Myometrial cell (primary cell): ENCODE data around the gene AGMO. TPM values are rescaled to one million over a fixed set of nuclear protein-coding genes. Genes with fewer than 3 reads are reported as not detected.

Experiments used
- total RNA-seq: library from RNA; depleted of rRNA; stranded (reverse); fragments of >200 nt; gene quantifications from 2 replicates; pipeline ENCODE4 v1.2.3, GENCODE V29; 2015

AGMO gene
- not detected in 2 replicates for total RNA-seq

DNA sequence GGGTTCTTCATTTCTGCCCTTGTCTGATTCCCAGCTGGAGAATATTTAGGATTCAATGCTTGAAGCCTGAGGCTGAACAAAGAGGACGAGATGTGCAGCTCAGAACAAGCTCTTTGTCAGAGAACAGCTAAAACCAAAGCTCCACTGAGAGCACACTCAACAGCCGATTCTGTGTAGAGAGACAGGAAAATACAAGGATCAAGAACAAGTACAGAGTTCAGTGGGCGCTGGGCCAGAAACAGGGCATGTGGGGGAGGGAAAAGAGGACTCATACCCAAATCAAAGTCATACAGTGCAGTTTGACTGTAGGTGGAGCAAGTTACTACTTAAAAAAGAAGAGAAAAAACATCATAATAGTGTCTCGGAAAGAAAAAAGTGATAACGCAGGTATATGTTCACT, at the start of gene AGMO:
Gene AGMO, minus strand, starts transcription at position 181 of the 400 bp plus-strand sequence.

Other genes starting within 250 kb of the AGMO start
- not detected in 2 replicates for gene MEOX2, start 124.7 kb upstream of the AGMO start, total RNA-seq